ENCODE measurements around the gene TMED7. TPM values are rescaled to one million over a fixed set of nuclear protein-coding genes. Genes with fewer than 3 reads are reported as not detected.

TMED7 gene
- total RNA-seq, 1 donor from 2014 or later = 74.1 TPM

GRCh38 chr5:115629903-115630302, 4.1 kb upstream of the TMED7 start:
- TF ChIP-seq, protein P1, sequence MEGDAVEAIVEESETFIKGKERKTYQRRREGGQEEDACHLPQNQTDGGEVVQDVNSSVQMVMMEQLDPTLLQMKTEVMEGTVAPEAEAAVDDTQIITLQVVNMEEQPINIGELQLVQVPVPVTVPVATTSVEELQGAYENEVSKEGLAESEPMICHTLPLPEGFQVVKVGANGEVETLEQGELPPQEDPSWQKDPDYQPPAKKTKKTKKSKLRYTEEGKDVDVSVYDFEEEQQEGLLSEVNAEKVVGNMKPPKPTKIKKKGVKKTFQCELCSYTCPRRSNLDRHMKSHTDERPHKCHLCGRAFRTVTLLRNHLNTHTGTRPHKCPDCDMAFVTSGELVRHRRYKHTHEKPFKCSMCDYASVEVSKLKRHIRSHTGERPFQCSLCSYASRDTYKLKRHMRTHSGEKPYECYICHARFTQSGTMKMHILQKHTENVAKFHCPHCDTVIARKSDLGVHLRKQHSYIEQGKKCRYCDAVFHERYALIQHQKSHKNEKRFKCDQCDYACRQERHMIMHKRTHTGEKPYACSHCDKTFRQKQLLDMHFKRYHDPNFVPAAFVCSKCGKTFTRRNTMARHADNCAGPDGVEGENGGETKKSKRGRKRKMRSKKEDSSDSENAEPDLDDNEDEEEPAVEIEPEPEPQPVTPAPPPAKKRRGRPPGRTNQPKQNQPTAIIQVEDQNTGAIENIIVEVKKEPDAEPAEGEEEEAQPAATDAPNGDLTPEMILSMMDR (conservative IDR thresholded peaks at IDR 0.05; ENCODE audit: low read depth, low read length) = no peak
- H3K4me3 ChIP-seq (ENCODE audit: low read depth, low read length) = no peak overlapping the region
- DNase-seq (ENCODE audit: low read depth) = no peak

DNA sequence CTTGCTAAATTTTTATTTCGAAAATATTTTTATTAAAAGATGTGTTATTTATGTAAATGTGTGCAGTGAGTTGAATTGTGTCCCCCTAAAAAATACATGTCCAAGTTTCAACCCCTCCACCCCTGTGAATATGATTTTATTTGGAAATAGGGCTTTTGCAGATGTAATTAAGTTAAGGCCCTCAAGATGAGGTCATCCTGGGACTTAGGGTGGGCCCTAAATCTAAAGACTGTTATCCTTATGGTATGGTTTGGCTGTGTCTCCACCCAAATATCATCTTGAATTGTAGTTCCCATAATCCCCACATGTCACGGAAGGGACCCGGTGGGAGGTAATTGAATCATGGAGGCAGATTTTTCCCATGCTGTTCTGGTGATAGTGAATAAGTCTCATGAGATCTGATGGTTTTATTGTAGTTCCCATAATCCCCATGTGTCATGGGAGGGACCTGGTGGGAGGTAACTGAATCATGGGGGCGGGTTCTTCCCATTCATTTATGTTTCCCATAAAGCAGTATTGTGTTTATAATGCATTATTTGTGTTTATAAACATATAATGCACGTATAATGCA, 1.5 kb upstream of the TMED7 start:
- TF ChIP-seq, protein P1 (conservative IDR thresholded peaks at IDR 0.05; ENCODE audit: low read depth, low read length) = no peak
- no peak overlapping the region for H3K4me3 ChIP-seq (ENCODE audit: low read depth, low read length)
- no peak for DNase-seq (ENCODE audit: low read depth)

DNA sequence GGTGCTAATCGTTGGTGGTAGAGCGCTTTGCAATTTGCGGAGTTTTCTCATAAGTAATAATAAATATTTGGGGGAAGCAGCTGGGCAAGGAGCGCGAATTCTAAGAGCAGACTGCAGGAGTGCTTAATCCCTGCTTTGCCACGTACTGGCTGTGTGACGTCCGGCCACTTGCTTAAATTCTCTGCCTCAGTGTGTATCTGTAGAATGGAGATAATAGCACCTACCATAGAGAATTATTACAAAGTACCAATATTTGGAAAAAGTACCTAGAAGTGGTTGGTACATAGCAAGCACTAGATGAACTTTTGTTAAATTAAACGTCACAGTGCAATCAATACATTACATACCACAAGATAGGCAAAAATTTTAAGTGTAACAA, 598 bp upstream of the TMED7 start:
- no peak for DNase-seq (ENCODE audit: low read depth)
- peak overlapping the region; percentile 90 for H3K4me3 ChIP-seq (ENCODE audit: low read depth, low read length)
- TF ChIP-seq, protein P1 (conservative IDR thresholded peaks at IDR 0.05; ENCODE audit: low read depth, low read length) = no peak

DNA sequence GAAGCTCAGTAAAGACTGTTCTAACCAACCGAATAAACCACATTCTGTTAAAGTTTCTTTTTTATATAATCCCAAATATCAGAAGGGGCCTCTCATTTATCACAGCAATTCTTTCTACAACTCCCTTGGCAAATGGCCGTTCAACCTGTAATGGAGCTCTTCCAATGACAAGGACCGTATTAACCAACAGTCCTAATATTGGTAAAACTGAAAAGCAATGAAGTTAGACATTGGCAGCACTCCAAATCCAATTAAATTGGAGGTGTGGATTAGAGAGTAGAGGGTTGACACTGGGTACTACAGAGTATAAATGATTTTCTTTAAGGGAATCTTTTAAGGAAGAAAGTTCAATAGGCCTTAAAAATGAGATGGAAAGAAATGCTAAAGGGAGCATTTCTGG, 842 bp downstream of the TMED7 start:
- TF ChIP-seq, protein P1 (conservative IDR thresholded peaks at IDR 0.05; ENCODE audit: low read depth, low read length) = no peak
- DNase-seq (ENCODE audit: low read depth) = no peak
- peak overlapping the region; percentile 90 for H3K4me3 ChIP-seq (ENCODE audit: low read depth, low read length)

DNA sequence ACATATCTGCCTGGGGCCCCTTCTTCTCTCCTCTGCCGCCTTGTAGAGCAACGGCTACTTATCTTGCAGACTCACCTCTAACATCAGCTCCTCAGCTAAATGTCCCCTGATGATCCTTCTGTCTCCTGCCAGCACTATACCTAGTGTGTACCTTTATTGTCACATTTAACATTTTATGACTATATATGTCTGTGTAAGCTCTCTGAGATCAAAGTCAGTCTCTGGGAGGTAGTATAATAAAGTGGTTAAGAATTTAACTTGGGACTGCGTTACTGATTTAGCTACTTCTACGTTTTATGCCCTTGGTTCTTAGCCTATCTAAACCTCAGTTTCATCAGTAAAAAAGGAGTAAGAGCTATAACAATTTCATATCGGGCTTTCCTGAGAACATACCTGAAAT, 2.2 kb downstream of the TMED7 start:
- H3K4me3 ChIP-seq (ENCODE audit: low read depth, low read length) = peak overlapping the region; percentile 90
- TF ChIP-seq, protein P1 (conservative IDR thresholded peaks at IDR 0.05; ENCODE audit: low read depth, low read length) = no peak
- DNase-seq (ENCODE audit: low read depth) = no peak

GRCh38 chr5:115621365-115621900, 4.4 kb downstream of the TMED7 start:
- H3K4me3 ChIP-seq (ENCODE audit: low read depth, low read length) = no peak overlapping the region
- TF ChIP-seq, protein P1 (conservative IDR thresholded peaks at IDR 0.05; ENCODE audit: low read depth, low read length) = no peak
- no peak for DNase-seq (ENCODE audit: low read depth)

DNA sequence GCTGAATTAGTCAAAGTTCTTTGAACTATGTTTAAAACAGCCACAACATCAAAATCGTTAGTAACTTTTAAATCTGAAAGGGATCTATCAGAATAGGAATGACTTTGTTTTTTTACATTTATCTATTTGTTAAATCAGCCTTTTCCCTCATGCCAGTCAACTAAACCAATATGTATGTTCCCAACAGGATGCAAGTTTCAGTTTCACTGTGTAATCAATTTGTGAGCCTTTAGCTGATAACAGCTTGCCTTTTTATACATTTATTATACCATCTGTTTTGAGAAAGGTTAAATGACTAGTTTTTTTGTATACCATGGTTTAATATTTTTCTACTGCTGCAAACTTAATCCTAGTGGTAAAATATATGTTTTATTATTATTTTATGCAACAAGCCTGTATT, 8.9 kb downstream of the TMED7 start:
- DNase-seq (ENCODE audit: low read depth) = no peak
- no peak overlapping the region for H3K4me3 ChIP-seq (ENCODE audit: low read depth, low read length)
- TF ChIP-seq, protein P1 (conservative IDR thresholded peaks at IDR 0.05; ENCODE audit: low read depth, low read length) = no peak

All from epithelial cell of proximal tubule (primary cell).